CD4-positive, alpha-beta T cell treated with Interleukin-4 for 4 hours (primary cell): ENCODE results near the gene ARHGEF6.

Source experiments
- DNase-seq: peaks from one replicate; pipeline ENCODE4 v3.0.0-alpha.2; 2020

The ARHGEF6 gene

GRCh38 chrX:136687457-136687856 is 93.3 kb downstream of the ARHGEF6 start:
- peak; percentile 75 for DNase-seq

GRCh38 chrX:136684120-136684519 is 96.6 kb downstream of the ARHGEF6 start:
- DNase-seq, result no peak

- DNase-seq, result no peak
Observed at GRCh38 chrX:136679531-136679930, 101.2 kb downstream of the ARHGEF6 start.

- peak; percentile 77 for DNase-seq
Observed at GRCh38 chrX:136674270-136674985, 106.3 kb downstream of the ARHGEF6 start.

GRCh38 chrX:136671006-136671610 is 109.6 kb downstream of the ARHGEF6 start:
- no peak for DNase-seq

- DNase-seq, result no peak
Observed at GRCh38 chrX:136667446-136668168, 113.1 kb downstream of the ARHGEF6 start.

- DNase-seq, result no peak
Observed at GRCh38 chrX:136666088-136666487, 114.6 kb downstream of the ARHGEF6 start.

GRCh38 chrX:136665258-136665900 is 115.4 kb downstream of the ARHGEF6 start:
- no peak for DNase-seq

- no peak for DNase-seq
Observed at GRCh38 chrX:136662976-136663375, 117.8 kb downstream of the ARHGEF6 start.

- no peak for DNase-seq
Observed at GRCh38 chrX:136662104-136662503, 118.6 kb downstream of the ARHGEF6 start.

GRCh38 chrX:136660896-136661295 is 119.8 kb downstream of the ARHGEF6 start:
- no peak for DNase-seq

- DNase-seq, result peak; percentile 57
Observed at GRCh38 chrX:136659174-136659573, 121.6 kb downstream of the ARHGEF6 start.

- no peak for DNase-seq
Observed at GRCh38 chrX:136658151-136658550, 122.6 kb downstream of the ARHGEF6 start.

GRCh38 chrX:136656361-136656964 is 124.3 kb downstream of the ARHGEF6 start:
- no peak for DNase-seq

- DNase-seq, result no peak
Observed at GRCh38 chrX:136652822-136653723, 127.7 kb downstream of the ARHGEF6 start.

- DNase-seq, result no peak
Observed at GRCh38 chrX:136650811-136651210, 129.9 kb downstream of the ARHGEF6 start.

- DNase-seq, result no peak
Observed at GRCh38 chrX:136647677-136648360, 132.9 kb downstream of the ARHGEF6 start, which contains the start of gene CD40LG. Gene CD40LG (plus strand): TSS chrX:136648158. CDS start chrX:136648249, 91 bp downstream.

- peak; percentile 52 for DNase-seq
Observed at GRCh38 chrX:136646602-136647239, 134.0 kb downstream of the ARHGEF6 start.

GRCh38 chrX:136643243-136643642 is 137.5 kb downstream of the ARHGEF6 start:
- DNase-seq, result no peak

- no peak for DNase-seq
Observed at GRCh38 chrX:136639506-136640176, 141.1 kb downstream of the ARHGEF6 start.
